GM12878 (cell line): ENCODE data around the gene VN1R5. TPM values are rescaled to one million over a fixed set of nuclear protein-coding genes. Genes with fewer than 3 reads are reported as not detected.

Source experiments
- ATAC-seq: fragments of 200-7000 bp; cut with Tn5 transposase; 3 replicates; pipeline ENCODE4 v1.9.1; 2020; ENCODE audit warnings: mild to moderate bottlenecking, moderate library complexity
- BruUV-seq: library from RNA; stranded (reverse); fragments of 400-500 nt; replicated peaks from 2 replicates; lab custom pipeline; 2021; lab: Mats Ljungman, UMichigan
- CTCF ChIA-PET: fragments of 300-600 bp; sonication (Branson Sonifier 250); formaldehyde crosslinking; extraction: SDS; loops from one replicate; lab custom pipeline; 2021; ENCODE audit warnings: inconsistent platforms; lab: Yijun Ruan, JAX
- POLR2A ChIA-PET: fragments of 350-600 bp; formaldehyde crosslinking; extraction: SDS; loops from one replicate; lab custom pipeline; 2021; ENCODE audit warnings: inconsistent platforms; lab: Charles Lee
- RAD21 ChIA-PET: fragments of 300-600 bp; sonication (Branson Sonifier 250); formaldehyde crosslinking; loops from one replicate; lab custom pipeline; 2023; ENCODE audit warnings: antibody characterized with exemption; ENCODE audit not compliant: unreplicated experiment; lab: Charles Lee
- SMC1A ChIA-PET: fragments of 300-600 bp; sonication (Branson Sonifier 250); formaldehyde crosslinking; loops from one replicate; lab custom pipeline; 2023; ENCODE audit not compliant: unreplicated experiment, uncharacterized antibody; lab: Charles Lee
- DNase-seq: peaks from one replicate; pipeline ENCODE4 v3.0.0-alpha.2; 2011; ENCODE audit warnings: low read depth, low spot score
- FAIRE-seq: peaks from 3 replicates; lab custom pipeline; 2011; peaks lifted over from hg19 to GRCh38; lab: Jason Lieb, UNC
- H2AFZ ChIP-seq: 2 replicates; pipeline ENCODE4 v1.6.0; 2011; ENCODE audit warnings: low read depth, low read length, control low read depth; ENCODE audit not compliant: control insufficient read depth
- H3K27ac ChIP-seq: 2 replicates; pipeline ENCODE4 v1.5.1; 2011; ENCODE audit warnings: control low read depth; ENCODE audit not compliant: control insufficient read depth, insufficient read depth
- H3K27me3 ChIP-seq, 2 experiments: replicated peaks in 1 of 2; 2 replicates each; pipeline versions ENCODE4 v1.6.0 to v1.6.1; 2011; ENCODE audit warnings: low read length in 1 of 2; ENCODE audit not compliant: control insufficient read depth in 2 of 2, insufficient read depth in 2 of 2
- H3K36me3 ChIP-seq, 2 experiments: 2 replicates each; pipeline ENCODE4 v1.5.1; 2011; ENCODE audit warnings: low read length in 1 of 2; ENCODE audit not compliant: control insufficient read depth in 2 of 2, insufficient read depth in 2 of 2
- H3K4me1 ChIP-seq: 2 replicates; pipeline ENCODE4 v1.6.1; 2011; ENCODE audit warnings: mild to moderate bottlenecking, low read length, moderate library complexity, mixed read lengths; ENCODE audit not compliant: control insufficient read depth, insufficient read depth
- H3K4me2 ChIP-seq: 2 replicates; pipeline ENCODE4 v1.6.0; 2011; ENCODE audit warnings: control low read depth; ENCODE audit not compliant: control insufficient read depth, insufficient read depth
- H3K4me3 ChIP-seq: fragments of 200-600 bp; sonication (generic); 2 replicates; pipeline ENCODE4 v1.5.1; 2016
- H3K79me2 ChIP-seq: 2 replicates; pipeline ENCODE4 v1.6.0; 2011; ENCODE audit warnings: low read length; ENCODE audit not compliant: control insufficient read depth, insufficient read depth
- H3K9ac ChIP-seq: 2 replicates; pipeline ENCODE4 v1.8.0; 2011; ENCODE audit warnings: low read length, control low read depth, mixed read lengths; ENCODE audit not compliant: control insufficient read depth, insufficient read depth
- H3K9me3 ChIP-seq: replicated peaks from 3 replicates; pipeline ENCODE4 v1.5.1; 2011; ENCODE audit warnings: mild to moderate bottlenecking, low read length; ENCODE audit not compliant: control insufficient read depth, insufficient read depth
- H4K20me1 ChIP-seq: 2 replicates; pipeline ENCODE4 v1.6.0; 2011; ENCODE audit not compliant: control insufficient read depth, insufficient read depth
- CEBPB ChIP-seq, 2 experiments: fragments of 150-350 bp in 1 of 2; IDR thresholded peaks; 2 replicates each; pipeline ENCODE4 v1.6.1; 2012 to 2014; ENCODE audit warnings: low read depth in 2 of 2, low read length in 2 of 2, borderline replicate concordance in 1 of 2, inconsistent platforms in 1 of 2
- CHD1 ChIP-seq: IDR thresholded peaks from 2 replicates; pipeline ENCODE4 v1.6.1; 2012; ENCODE audit warnings: low read depth, low read length, improper control_type of control experiment
- ETV6 ChIP-seq, 2 experiments: fragments of 450-650 bp in 1 of 2; IDR thresholded peaks in 1 of 2; conservative IDR thresholded peaks in 1 of 2; 2 replicates each; pipeline ENCODE4 v1.6.1; 2014; ENCODE audit warnings: antibody characterized with exemption in 1 of 2, borderline replicate concordance in 1 of 2, low read depth in 1 of 2, mild to moderate bottlenecking in 1 of 2, moderate library complexity in 1 of 2
- FOXK2 ChIP-seq: fragments of 450-650 bp; IDR thresholded peaks from 2 replicates; pipeline ENCODE4 v1.6.1; 2017; ENCODE audit warnings: mild to moderate bottlenecking, moderate library complexity
- GABPA ChIP-seq: IDR thresholded peaks from 2 replicates; pipeline ENCODE4 v1.6.1; 2014; ENCODE audit warnings: antibody characterized with exemption, low read depth, mild to moderate bottlenecking, inconsistent platforms
- HDGF ChIP-seq: fragments of 450-650 bp; IDR thresholded peaks from 2 replicates; pipeline ENCODE4 v1.6.1; 2016; ENCODE audit warnings: antibody characterized with exemption
- KDM1A ChIP-seq: fragments of 200-600 bp; sonication (generic); IDR thresholded peaks from 2 replicates; pipeline ENCODE4 v1.6.1; 2016; ENCODE audit warnings: borderline replicate concordance
- MEF2A ChIP-seq: IDR thresholded peaks from 2 replicates; pipeline ENCODE4 v1.6.1; 2011; ENCODE audit warnings: low read depth, mild to moderate bottlenecking, low read length, moderate library complexity; ENCODE audit not compliant: insufficient read depth
- MXI1 ChIP-seq: fragments of 150-350 bp; IDR thresholded peaks from 2 replicates; pipeline ENCODE4 v1.6.1; 2011; ENCODE audit warnings: low read depth, mild to moderate bottlenecking, inconsistent platforms, low read length, improper control_type of control experiment
- NFIC ChIP-seq: IDR thresholded peaks from 2 replicates; pipeline ENCODE4 v1.6.1; 2012; ENCODE audit warnings: low read depth, mild to moderate bottlenecking, inconsistent platforms, low read length, moderate library complexity
- NRF1 ChIP-seq: conservative IDR thresholded peaks from 2 replicates; pipeline ENCODE4 v1.6.1; 2011; ENCODE audit warnings: mild to moderate bottlenecking, low read depth, low read length, improper control_type of control experiment
- RELA ChIP-seq: fragments of 450-650 bp; IDR thresholded peaks from 2 replicates; pipeline ENCODE4 v1.8.0; 2014; ENCODE audit warnings: borderline replicate concordance; ENCODE audit not compliant: partially characterized antibody
- RUNX3 ChIP-seq: IDR thresholded peaks from 2 replicates; pipeline ENCODE4 v1.6.1; 2012; ENCODE audit warnings: low read length, inconsistent platforms
- SMAD1 ChIP-seq: fragments of 450-650 bp; IDR thresholded peaks from 2 replicates; pipeline ENCODE4 v1.6.1; 2018; ENCODE audit warnings: mild to moderate bottlenecking, low read depth; ENCODE audit not compliant: partially characterized antibody
- SMC3 ChIP-seq: IDR thresholded peaks from 2 replicates; pipeline ENCODE4 v1.6.1; 2011; ENCODE audit warnings: low read length, improper control_type of control experiment, borderline replicate concordance
- SREBF1 ChIP-seq: IDR thresholded peaks from 2 replicates; pipeline ENCODE4 v1.6.1; 2012; ENCODE audit warnings: mild to moderate bottlenecking, low read length
- TARDBP ChIP-seq: IDR thresholded peaks from 2 replicates; pipeline ENCODE4 v1.6.1; 2016; ENCODE audit warnings: borderline replicate concordance
- TCF3 ChIP-seq: IDR thresholded peaks from 2 replicates; pipeline ENCODE4 v1.6.1; 2012; ENCODE audit warnings: low read depth, mild to moderate bottlenecking, low read length, borderline replicate concordance; ENCODE audit not compliant: insufficient read depth
- TCF7 ChIP-seq: IDR thresholded peaks from 2 replicates; pipeline ENCODE4 v1.6.1; 2014; ENCODE audit warnings: antibody characterized with exemption, borderline replicate concordance
- ZBED1 ChIP-seq: IDR thresholded peaks from 2 replicates; pipeline ENCODE4 v1.6.1; 2016; ENCODE audit warnings: borderline replicate concordance
- ZNF207 ChIP-seq: fragments of 450-650 bp; IDR thresholded peaks from 2 replicates; pipeline ENCODE4 v1.6.1; 2014; ENCODE audit warnings: antibody characterized with exemption, mild to moderate bottlenecking, borderline replicate concordance
- ZNF24 ChIP-seq: fragments of 450-650 bp; IDR thresholded peaks from 2 replicates; pipeline ENCODE4 v1.6.1; 2017; ENCODE audit warnings: antibody characterized with exemption, mild to moderate bottlenecking
- WGBS: methylation state at CpG from one replicate; pipeline ENCODE4 v1.1.6; 2016; ENCODE audit warnings: low lambda C conversion rate; ENCODE audit not compliant: insufficient replicate concordance, insufficient coverage; ENCODE audit errors: missing lambda C conversion rate; 5-methylcytosine and 5-hydroxymethylcytosine counted together
- in situ Hi-C: fragments of 300-500 bp; cut with MboI; formaldehyde crosslinking; loops from 9 replicates; pipeline ENCODE4 v1.14.3; 2018; ENCODE audit warnings: mixed read lengths
- intact Hi-C: fragments of 100-400 bp; cut with micrococcal nuclease; formaldehyde crosslinking; loops from one replicate; pipeline ENCODE4 v1.14.2; 2022; ENCODE audit not compliant: unreplicated experiment
- polyA plus RNA-seq, 11 experiments: library from polyadenylated mRNA; depleted of rRNA in 4 of 11; unstranded in 6 of 11; stranded (reverse) in 5 of 11; fragments of >200 nt; fragmentation: Nextera tagmentation in 4 of 11; fragmentation: Illumina TruSeq in 1 of 11; extraction: Ambion mirVana in 4 of 11; extraction: Trizol in 1 of 11; gene quantifications; 1 replicate in 1 of 11; 2 replicates in 10 of 11; pipeline versions ENCODE4 v1.2.1 to v1.2.3, GENCODE V29; 2011 to 2016; ENCODE audit warnings: inconsistent platforms in 2 of 11, missing spikeins in 2 of 11, low read depth in 1 of 11
- total RNA-seq, 4 experiments: library from RNA; depleted of rRNA in 3 of 4; stranded (reverse); fragments of >200 nt in 3 of 4; fragmentation: Illumina TruSeq in 1 of 4; extraction: Trizol in 1 of 4; gene quantifications; 2 replicates each; pipeline versions ENCODE4 v1.2.1 to v1.2.3, GENCODE V29; 2013 to 2021
- TF ChIP-seq, protein P1 (sequence below): IDR thresholded peaks from 2 replicates; pipeline ENCODE4 v1.6.1; 2012; ENCODE audit warnings: mild to moderate bottlenecking, low read depth, low read length

VN1R5 gene
- total and polyA plus RNA-seq, 10 of the 15 experiments (the other 5 are each of a cell fraction or from before 2014, with no cell fraction given) = not detected

DNA sequence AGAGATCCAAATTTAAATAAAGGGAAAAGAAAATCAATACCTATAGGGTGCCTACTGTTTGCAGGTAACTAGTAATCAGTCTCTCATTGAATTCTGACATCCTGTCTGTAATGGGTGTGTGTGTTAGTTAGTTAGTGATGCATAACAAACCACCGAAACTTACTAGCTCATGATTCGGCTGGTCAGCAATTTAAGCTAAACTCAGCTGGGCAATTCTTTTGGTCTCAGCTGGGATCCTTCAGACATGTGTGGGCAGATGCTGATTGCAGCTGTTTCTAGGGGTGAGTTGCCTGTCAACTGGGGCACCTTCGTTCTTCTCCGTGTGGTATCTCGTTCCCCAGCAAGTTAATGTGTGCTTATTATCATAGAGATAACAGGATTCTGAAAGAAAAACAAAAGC, 43.9 kb upstream of the VN1R5 start:
- no peaks in the 10 kb centered on the region for H3K36me3 ChIP-seq
- in situ Hi-C loops = no loop called here
- H3K9ac ChIP-seq = no peak overlapping the region
- H3K27ac ChIP-seq = peak overlapping the region; percentile 0; the same call in 1 of the 2 replicates
- H3K79me2 ChIP-seq = peaks cover 35% of the 10 kb centered on the region
- 0% methylated on average over 5 of the region's 5 CpGs for WGBS
- peak; percentile 69 for ATAC-seq
- peaks cover 2% of the 10 kb centered on the region; the same call in 2 of the 3 replicates for H3K9me3 ChIP-seq
- peak; percentile 87 for DNase-seq
- POLR2A ChIA-PET = interaction anchor here (0.6 to 2.1 kb wide), 5 partner anchors 10 to 252 kb away, joined by 3 to 6 read pairs (median 4); no protein-coding TSS in a partner anchor
- peak; percentile 97 for FAIRE-seq
- SMC1A ChIA-PET = interaction anchor here (0.7 to 1.9 kb wide), 10 partner anchors 11 to 365 kb away, joined by 3 to 6 read pairs (median 3); partner anchors contain the start of gene ZNF496
- BruUV-seq = no TSS peak
- no peak overlapping the region for H2AFZ ChIP-seq
- intact Hi-C loops = loop anchor here (5.0 to 10.0 kb wide), 3 partner anchors 105 to 273 kb away; no protein-coding TSS in a partner anchor
- H4K20me1 ChIP-seq = no peaks in the 10 kb centered on the region
- H3K4me3 ChIP-seq = no peak overlapping the region
- no peaks in the 10 kb centered on the region for H3K27me3 ChIP-seq
- CTCF ChIA-PET = interaction anchor here (0.8 to 1.8 kb wide), 6 partner anchors 11 to 275 kb away, joined by 3 to 6 read pairs (median 4); no protein-coding TSS in a partner anchor
- RAD21 ChIA-PET = interaction anchor here (0.9 to 1.4 kb wide), 5 partner anchors 11 to 178 kb away, joined by 3 to 9 read pairs (median 3); no protein-coding TSS in a partner anchor
- H3K4me1 ChIP-seq = peaks cover 21% of the 10 kb centered on the region
- H3K4me2 ChIP-seq = peak overlapping the region; percentile 61
- TF ChIP-seq, protein P1, sequence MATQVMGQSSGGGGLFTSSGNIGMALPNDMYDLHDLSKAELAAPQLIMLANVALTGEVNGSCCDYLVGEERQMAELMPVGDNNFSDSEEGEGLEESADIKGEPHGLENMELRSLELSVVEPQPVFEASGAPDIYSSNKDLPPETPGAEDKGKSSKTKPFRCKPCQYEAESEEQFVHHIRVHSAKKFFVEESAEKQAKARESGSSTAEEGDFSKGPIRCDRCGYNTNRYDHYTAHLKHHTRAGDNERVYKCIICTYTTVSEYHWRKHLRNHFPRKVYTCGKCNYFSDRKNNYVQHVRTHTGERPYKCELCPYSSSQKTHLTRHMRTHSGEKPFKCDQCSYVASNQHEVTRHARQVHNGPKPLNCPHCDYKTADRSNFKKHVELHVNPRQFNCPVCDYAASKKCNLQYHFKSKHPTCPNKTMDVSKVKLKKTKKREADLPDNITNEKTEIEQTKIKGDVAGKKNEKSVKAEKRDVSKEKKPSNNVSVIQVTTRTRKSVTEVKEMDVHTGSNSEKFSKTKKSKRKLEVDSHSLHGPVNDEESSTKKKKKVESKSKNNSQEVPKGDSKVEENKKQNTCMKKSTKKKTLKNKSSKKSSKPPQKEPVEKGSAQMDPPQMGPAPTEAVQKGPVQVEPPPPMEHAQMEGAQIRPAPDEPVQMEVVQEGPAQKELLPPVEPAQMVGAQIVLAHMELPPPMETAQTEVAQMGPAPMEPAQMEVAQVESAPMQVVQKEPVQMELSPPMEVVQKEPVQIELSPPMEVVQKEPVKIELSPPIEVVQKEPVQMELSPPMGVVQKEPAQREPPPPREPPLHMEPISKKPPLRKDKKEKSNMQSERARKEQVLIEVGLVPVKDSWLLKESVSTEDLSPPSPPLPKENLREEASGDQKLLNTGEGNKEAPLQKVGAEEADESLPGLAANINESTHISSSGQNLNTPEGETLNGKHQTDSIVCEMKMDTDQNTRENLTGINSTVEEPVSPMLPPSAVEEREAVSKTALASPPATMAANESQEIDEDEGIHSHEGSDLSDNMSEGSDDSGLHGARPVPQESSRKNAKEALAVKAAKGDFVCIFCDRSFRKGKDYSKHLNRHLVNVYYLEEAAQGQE = no peak
- peak; percentile 88 for TF ChIP-seq MXI1
- no peak for TF ChIP-seq CEBPB (IDR thresholded peaks at IDR 0.05; ENCODE audit: borderline replicate concordance in 1 of 2, low read depth in 2 of 2, low read length in 2 of 2)
- no peak for TF ChIP-seq ZBED1
- TF ChIP-seq SREBF1 = no peak
- TF ChIP-seq RELA = no peak
- TF ChIP-seq NRF1 = no peak
- peak; percentile 92 for TF ChIP-seq RUNX3
- TF ChIP-seq TCF7 = no peak
- TF ChIP-seq TCF3 = peak; percentile 94
- no peak for TF ChIP-seq MEF2A
- no peak for TF ChIP-seq HDGF
- no peak for TF ChIP-seq KDM1A
- TF ChIP-seq NFIC = peak; percentile 78; the same call in 1 of the 2 replicates
- TF ChIP-seq ZNF24 = 0 out of 2 replicates have a peak, but pooled peaks have one; percentile 29
- no peak for TF ChIP-seq CHD1
- TF ChIP-seq SMAD1 = no peak
- no peak for TF ChIP-seq SMC3
- no peak for TF ChIP-seq GABPA
- no peak for TF ChIP-seq ZNF207
- TF ChIP-seq TARDBP = no peak
- TF ChIP-seq FOXK2 = no peak
- 0 out of 4 replicates have a peak, but pooled peaks of 1 of the 2 experiments have one; percentile 47 for TF ChIP-seq ETV6 (conservative IDR thresholded peaks at IDR 0.05 in 1 of 2, IDR thresholded peaks at IDR 0.05 in 1 of 2; ENCODE audit: borderline replicate concordance in 1 of 2, low read depth in 1 of 2)
